22Rv1 (cell line): Measurements from ENCODE around the gene PATE2.

Experiments
- ZFX ChIP-seq: fragments of 450-650 bp; IDR thresholded peaks from 2 replicates; pipeline ENCODE4 v1.6.1; 2017; ENCODE audit warnings: antibody characterized with exemption, borderline replicate concordance
- TF ChIP-seq, protein P1 (sequence below): fragments of 450-650 bp; IDR thresholded peaks from 2 replicates; pipeline ENCODE4 v1.5.1; 2017; ENCODE audit warnings: mild to moderate bottlenecking

DNA sequence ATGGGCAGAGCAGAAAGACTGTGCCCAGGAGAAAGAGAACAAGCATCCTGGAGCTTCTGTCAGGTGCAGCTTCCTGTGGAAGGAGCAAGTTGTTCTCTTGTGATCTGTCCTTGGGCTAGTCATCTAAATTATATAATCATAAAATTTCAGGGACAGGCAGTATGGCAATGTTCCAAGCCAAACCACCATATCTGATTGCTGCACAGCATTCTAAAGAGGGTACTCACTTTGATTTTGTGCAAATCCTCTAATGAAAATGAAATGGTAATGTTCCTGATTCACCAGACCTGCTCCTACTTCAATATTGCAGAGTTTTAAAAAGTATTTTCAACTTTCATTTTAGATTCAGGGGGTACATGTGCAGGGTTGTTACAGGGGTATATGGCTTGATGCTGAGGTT, at the start of gene PATE2:
- TF ChIP-seq, protein P1, sequence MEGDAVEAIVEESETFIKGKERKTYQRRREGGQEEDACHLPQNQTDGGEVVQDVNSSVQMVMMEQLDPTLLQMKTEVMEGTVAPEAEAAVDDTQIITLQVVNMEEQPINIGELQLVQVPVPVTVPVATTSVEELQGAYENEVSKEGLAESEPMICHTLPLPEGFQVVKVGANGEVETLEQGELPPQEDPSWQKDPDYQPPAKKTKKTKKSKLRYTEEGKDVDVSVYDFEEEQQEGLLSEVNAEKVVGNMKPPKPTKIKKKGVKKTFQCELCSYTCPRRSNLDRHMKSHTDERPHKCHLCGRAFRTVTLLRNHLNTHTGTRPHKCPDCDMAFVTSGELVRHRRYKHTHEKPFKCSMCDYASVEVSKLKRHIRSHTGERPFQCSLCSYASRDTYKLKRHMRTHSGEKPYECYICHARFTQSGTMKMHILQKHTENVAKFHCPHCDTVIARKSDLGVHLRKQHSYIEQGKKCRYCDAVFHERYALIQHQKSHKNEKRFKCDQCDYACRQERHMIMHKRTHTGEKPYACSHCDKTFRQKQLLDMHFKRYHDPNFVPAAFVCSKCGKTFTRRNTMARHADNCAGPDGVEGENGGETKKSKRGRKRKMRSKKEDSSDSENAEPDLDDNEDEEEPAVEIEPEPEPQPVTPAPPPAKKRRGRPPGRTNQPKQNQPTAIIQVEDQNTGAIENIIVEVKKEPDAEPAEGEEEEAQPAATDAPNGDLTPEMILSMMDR: no peak
- no peak for TF ChIP-seq ZFX
